Stimulated activated CD4-positive, alpha-beta T cell treated with anti-CD3 and anti-CD28 coated beads, Interleukin-1b, Interleukin-23, amount 100 ng/mL, for 48 hours (primary cell): ENCODE results near the gene CENATAC.
"Not testable (repeated sequence)": the region's sequence is repeated elsewhere in the genome, so short reads cannot be mapped to it uniquely, and the experiment has no call there.

Experiments
- DNase-seq: peaks from one replicate; pipeline ENCODE4 v3.0.0-alpha.2; 2020

The CENATAC gene, protein sequence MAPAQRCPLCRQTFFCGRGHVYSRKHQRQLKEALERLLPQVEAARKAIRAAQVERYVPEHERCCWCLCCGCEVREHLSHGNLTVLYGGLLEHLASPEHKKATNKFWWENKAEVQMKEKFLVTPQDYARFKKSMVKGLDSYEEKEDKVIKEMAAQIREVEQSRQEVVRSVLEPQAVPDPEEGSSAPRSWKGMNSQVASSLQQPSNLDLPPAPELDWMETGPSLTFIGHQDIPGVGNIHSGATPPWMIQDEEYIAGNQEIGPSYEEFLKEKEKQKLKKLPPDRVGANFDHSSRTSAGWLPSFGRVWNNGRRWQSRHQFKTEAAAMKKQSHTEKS

GRCh38 chr11:118997627-118998387 lies at the start of gene CENATAC:
TSS of gene CENATAC (plus strand) at chr11:118998138. CDS start at chr11:118998198, 60 bp downstream.
- DNase-seq, result peak; percentile 95

- DNase-seq, result no peak
These were observed 44.7 kb upstream of the CENATAC start for GRCh38 chr11:118953265-118953664.

DNA sequence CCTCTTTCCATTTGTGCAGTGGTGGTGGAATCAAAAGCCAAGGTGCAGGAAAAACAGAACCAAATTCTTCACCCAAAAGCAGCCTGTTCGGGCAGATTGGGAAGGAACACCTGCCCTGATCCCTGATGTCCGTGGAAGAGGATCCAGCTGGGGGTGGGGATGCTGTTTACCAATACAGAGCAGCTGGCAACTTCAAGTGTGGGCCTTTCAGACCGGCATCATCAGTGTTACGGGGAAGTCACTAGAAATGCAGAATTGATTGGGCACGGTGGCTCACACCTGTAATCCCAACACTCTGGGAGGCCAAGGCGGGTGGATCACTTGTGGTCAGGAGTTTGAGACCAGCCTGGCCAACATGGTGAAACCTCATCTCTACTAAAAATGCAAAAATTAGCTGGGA lies 44.0 kb upstream of the CENATAC start:
- DNase-seq, result not testable (repeated sequence)

DNA sequence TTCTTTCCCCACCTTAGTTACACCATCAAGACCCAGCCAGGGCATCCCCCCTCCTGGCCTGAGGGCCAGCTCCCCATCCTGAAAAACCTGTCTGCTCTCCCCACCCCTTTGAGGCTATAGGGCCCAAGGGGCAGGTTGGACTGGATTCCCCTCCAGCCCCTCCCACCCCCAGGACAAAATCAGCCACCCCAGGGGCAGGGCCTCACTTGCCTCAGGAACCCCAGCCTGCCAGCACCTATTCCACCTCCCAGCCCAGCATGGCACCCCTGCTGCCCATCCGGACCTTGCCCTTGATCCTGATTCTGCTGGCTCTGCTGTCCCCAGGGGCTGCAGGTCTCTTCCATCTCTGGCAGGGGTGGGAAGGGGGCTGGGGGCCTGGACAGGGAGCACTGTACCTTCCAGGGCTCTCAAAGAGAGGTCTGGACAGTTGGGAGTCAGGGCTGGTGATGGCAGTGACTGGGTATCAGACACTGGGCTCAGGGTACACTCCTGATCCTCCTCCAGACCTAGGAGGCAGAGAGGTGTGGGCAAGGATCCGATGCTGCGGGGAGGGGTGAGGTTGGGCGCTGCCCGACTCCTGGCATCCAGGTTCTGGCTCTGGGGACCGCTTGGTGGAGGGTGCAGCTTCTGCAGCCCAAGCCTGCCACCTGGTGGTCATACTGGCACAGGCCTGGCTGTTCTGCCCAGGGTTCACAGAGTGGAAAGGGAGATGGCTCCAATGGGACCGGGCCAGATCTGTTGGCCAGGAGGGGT lies 41.7 kb upstream of the CENATAC start, which contains the start of gene UPK2:
UPK2 (plus strand) TSS at position 205 of the 753 bp plus-strand sequence; CDS start at position 258, 53 bp downstream.
- DNase-seq, result peak; percentile 89

GRCh38 chr11:118956847-118957469 lies 41.0 kb upstream of the CENATAC start:
- no peak for DNase-seq

GRCh38 chr11:118957549-118957948 lies 40.4 kb upstream of the CENATAC start:
- no peak for DNase-seq

DNA sequence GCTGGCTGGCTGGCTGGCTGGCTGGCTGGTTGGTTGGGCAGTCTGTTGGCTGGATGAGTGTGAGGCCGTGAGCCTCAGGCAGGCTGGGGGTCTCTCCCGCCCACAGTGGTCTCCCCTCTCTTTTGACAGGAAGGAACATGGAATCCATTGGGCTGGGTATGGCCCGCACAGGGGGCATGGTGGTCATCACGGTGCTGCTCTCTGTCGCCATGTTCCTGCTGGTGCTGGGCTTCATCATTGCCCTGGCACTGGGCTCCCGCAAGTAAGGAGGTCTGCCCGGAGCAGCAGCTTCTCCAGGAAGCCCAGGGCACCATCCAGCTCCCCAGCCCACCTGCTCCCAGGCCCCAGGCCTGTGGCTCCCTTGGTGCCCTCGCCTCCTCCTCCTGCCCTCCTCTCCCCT lies 40.0 kb upstream of the CENATAC start:
- no peak for DNase-seq

- no peak for DNase-seq
These were observed 39.4 kb upstream of the CENATAC start for GRCh38 chr11:118958577-118958976.

DNA sequence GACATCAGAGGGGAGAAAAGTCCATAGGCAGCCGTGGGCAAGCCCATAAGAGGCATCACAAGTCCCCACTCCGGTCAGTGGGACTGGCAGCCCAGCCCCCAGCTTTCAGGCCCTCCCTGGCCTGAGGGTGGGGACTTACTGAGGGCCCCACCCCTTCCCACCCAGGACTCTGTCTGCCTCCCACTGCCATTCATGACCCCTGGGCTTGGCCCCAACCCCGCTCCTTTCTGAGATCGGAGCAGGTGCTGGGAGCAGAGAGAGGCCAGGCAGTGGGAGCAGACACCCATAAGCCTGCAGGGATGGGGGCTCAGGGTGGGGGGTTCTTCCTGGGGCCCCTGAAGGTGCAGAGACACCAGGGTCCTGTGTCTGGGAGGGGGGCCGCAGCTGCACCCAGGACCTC lies 36.7 kb upstream of the CENATAC start:
- DNase-seq, result no peak

- no peak for DNase-seq
These were observed 36.3 kb upstream of the CENATAC start for GRCh38 chr11:118961591-118961990.

DNA sequence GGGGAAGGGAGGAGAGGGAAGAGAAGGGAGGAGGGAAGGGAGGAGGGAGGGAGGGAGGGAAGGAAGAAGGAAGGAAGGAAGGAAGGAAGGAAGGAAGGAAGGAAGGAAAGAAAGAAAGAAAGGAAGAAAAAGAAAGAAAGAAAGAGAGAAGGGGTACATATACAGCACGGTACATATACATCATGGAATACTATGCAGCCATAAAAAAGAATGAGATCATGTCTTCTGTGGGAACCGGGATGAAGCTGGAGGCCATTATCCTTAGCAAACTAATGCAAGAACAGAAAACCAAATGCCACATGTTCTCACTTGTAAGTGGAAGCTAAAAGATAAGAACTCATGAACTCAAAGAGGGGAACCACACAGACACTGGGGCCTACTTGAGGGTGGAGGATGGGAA lies 28.4 kb upstream of the CENATAC start:
- not testable (repeated sequence) for DNase-seq

DNA sequence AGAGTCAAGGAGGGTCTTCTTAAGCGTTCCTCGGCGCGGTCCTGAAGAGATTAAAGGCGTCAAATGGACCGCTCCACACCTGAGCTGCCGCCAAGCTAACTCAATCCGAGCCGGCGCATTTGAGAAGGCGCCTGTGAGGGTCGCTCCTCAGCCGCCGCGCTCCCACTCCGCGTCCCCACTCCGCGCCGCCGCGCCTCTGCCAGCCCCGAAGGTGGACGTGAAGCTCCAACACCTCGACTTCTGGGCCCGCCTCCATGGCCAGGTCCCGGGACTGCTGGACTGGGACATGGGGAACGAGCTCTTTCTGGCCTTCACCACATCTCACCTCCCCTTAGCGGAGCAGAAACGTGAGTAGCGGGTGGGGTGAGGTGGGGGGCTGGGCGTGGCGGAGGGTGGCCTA lies 26.3 kb upstream of the CENATAC start, which contains the start of gene FOXR1:
FOXR1 (plus strand) TSS at position 116 of the 400 bp plus-strand sequence; CDS start at position 287, 171 bp downstream.
- DNase-seq, result no peak

- DNase-seq, result no peak
These were observed 24.0 kb upstream of the CENATAC start for GRCh38 chr11:118973985-118974384.

GRCh38 chr11:118975771-118976709 lies 21.9 kb upstream of the CENATAC start:
- no peak for DNase-seq

DNA sequence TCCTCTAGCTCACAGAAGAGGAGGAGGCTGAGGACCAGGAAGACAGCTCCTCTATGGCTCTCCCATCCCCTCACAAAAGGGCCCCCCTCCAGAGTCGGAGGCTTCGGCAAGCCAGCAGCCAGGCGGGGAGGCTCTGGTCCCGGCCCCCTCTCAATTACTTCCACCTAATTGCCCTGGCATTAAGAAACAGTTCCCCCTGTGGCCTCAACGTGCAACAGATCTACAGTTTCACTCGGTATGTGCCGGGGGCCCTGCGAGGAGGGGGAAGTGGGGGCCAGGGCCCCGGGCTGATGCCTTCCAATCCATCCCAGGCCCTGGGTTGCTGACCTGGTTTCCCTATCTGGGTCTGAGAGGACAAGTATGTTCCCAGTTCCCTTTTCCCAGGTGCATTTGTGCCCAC lies 18.5 kb upstream of the CENATAC start:
- DNase-seq, result no peak

GRCh38 chr11:118980191-118980881 lies 17.6 kb upstream of the CENATAC start:
- no peak for DNase-seq

DNA sequence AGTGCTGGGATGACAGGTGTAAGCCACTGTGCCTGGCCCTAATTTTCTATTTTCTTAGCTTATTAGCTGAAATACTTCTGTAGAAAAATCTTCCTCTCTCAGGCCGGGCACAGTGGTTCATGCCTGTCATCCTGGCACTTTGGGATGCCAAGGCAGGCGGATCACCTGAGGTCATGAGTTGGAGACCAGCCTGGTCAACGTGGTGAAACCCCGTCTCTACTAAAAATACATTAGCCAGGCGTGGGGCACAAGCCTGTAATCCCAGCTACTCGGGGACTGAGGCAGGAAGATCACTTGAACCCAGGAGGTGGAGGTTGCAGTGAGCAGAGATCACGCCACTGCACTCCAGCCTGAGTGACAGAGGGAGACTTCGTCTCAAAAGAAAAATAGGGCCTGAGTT lies 13.6 kb upstream of the CENATAC start:
- DNase-seq, result not testable (repeated sequence)

GRCh38 chr11:118984825-118985224 lies 13.1 kb upstream of the CENATAC start:
- DNase-seq, result no peak

DNA sequence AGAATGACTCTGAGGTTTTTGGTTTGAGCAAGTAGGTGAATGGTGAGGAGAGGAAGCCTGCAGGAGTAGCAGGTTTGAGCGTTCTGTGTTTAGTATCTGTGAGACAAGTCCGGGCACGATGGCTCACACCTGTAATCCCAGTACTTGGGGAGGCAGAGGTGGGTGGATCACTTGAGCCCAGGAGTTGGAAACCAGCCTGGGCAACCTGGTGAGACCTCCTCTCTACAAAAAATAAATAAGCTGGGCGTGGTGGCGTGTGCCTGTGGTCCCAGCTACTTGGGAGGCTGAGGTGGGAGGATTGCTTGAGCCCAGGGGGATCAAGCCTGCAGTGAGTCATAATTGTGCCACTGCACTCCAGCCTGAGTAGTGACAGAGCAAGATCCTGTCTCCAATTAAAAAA lies 9.7 kb upstream of the CENATAC start:
- no peak for DNase-seq

GRCh38 chr11:118991486-118992038 lies 6.4 kb upstream of the CENATAC start:
- not testable (repeated sequence) for DNase-seq
